RWPE1 (cell line): ENCODE data around the gene BBS12.

ENCODE experiments used
- CTCF ChIA-PET: fragments of 350-600 bp; sonication (Branson Sonifier 250); formaldehyde crosslinking; extraction: SDS; loops from one replicate; lab custom pipeline; 2021; lab: Yijun Ruan, JAX
- POLR2A ChIA-PET: fragments of 400-600 bp; formaldehyde crosslinking; extraction: SDS; loops from one replicate; lab custom pipeline; 2020; ENCODE audit warnings: antibody characterized with exemption; ENCODE audit not compliant: low non-redundant PET; lab: Yijun Ruan, JAX
- DNase-seq: peaks from one replicate; pipeline ENCODE4 v3.0.0; 2012; ENCODE audit warnings: low spot score
- H3K27ac ChIP-seq: fragments of 450-650 bp; 2 replicates; pipeline ENCODE4 v1.5.1; 2017
- TF ChIP-seq, protein P1 (sequence below): fragments of 450-650 bp; conservative IDR thresholded peaks from 2 replicates; pipeline ENCODE4 v1.5.1; 2017; ENCODE audit warnings: low read depth, mild to moderate bottlenecking

The BBS12 gene

DNA sequence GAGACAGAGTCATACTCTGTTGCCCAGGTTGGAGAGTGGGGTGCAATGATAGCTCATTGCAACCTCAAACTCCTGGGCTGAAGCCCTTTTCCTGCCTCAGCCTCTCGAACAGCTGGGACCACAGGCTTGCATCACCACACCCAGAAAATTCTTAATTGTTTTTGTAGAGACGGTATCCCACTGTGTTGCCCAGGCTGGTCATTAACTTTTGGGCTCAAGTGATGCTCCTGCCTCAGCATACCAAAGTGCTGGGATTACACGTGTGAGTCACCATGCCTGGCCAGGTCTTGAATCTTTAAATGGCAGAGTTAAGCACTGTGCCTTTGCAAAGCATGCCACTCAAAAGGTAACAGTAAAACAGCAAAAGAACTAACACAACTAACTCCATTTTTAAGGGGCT lies 28.6 kb upstream of the BBS12 start:
- H3K27ac ChIP-seq, result no peak overlapping the region
- ChIA-PET POLR2A (no interaction called here), CTCF (no interaction called here)
- TF ChIP-seq, protein P1, sequence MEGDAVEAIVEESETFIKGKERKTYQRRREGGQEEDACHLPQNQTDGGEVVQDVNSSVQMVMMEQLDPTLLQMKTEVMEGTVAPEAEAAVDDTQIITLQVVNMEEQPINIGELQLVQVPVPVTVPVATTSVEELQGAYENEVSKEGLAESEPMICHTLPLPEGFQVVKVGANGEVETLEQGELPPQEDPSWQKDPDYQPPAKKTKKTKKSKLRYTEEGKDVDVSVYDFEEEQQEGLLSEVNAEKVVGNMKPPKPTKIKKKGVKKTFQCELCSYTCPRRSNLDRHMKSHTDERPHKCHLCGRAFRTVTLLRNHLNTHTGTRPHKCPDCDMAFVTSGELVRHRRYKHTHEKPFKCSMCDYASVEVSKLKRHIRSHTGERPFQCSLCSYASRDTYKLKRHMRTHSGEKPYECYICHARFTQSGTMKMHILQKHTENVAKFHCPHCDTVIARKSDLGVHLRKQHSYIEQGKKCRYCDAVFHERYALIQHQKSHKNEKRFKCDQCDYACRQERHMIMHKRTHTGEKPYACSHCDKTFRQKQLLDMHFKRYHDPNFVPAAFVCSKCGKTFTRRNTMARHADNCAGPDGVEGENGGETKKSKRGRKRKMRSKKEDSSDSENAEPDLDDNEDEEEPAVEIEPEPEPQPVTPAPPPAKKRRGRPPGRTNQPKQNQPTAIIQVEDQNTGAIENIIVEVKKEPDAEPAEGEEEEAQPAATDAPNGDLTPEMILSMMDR, result no peak
- no peak for DNase-seq

DNA sequence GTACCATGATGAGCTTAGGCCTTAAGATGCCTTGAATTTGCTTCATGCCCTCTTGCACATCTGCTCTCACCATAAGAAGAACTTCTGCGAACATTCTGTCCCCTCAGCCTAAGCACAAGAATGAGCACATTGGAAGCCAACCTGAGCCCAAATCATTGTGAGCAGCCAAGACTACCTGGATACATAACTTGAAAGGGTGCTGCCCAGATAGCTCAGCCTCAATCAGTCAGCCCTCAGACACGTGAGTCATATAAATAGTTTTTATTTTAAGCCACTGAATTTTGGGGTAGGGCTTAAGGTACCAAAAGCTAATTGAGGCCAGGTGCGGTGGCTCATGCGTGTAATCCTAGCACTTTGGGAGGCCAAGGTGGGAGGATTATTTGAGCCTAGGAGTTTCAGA lies 27.5 kb upstream of the BBS12 start:
- TF ChIP-seq, protein P1, result no peak
- no peak overlapping the region for H3K27ac ChIP-seq
- ChIA-PET POLR2A (no interaction called here), CTCF (interaction anchor here (1.1 kb wide), 1 partner anchor 102 kb away, joined by 3 read pairs; no protein-coding TSS in a partner anchor)
- DNase-seq, result no peak

DNA sequence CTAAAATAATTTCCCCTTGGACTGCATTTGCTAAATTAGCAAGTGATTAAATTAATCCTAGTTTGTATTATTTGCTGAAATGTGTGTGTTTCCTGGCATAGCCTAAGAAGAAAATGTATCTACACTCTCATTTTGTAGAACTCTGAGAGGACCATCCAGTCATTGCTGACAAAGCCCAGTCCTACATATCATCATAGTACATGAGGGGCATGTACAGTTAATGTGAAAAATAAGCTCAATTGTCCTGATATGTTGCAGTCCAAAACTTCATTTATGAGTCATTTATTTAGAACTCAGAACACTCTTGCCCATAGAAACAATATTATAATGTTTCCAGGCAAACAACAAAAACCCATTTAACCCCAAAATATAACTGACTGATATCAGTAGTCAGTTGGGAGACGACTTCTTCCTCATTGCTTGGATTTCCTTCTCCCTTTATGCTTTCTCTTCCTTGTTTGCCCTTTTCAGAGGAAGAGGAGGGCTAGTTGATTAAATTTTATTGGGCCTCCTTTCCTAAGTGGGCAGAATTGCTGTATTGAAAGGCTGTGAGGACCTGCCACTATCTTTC lies 26.9 kb upstream of the BBS12 start:
- DNase-seq, result no peak
- POLR2A ChIA-PET, result no interaction called here
- TF ChIP-seq, protein P1, result no peak
- no peak overlapping the region for H3K27ac ChIP-seq
- CTCF ChIA-PET, result interaction anchor here (1.1 kb wide), 1 partner anchor 103 kb away, joined by 3 read pairs; no protein-coding TSS in a partner anchor

- TF ChIP-seq, protein P1, result no peak
- no peak overlapping the region for H3K27ac ChIP-seq
- CTCF ChIA-PET, result no interaction called here
- POLR2A ChIA-PET, result no interaction called here
- no peak for DNase-seq
Measured at GRCh38 chr4:122706511-122706910, 26.0 kb upstream of the BBS12 start.

DNA sequence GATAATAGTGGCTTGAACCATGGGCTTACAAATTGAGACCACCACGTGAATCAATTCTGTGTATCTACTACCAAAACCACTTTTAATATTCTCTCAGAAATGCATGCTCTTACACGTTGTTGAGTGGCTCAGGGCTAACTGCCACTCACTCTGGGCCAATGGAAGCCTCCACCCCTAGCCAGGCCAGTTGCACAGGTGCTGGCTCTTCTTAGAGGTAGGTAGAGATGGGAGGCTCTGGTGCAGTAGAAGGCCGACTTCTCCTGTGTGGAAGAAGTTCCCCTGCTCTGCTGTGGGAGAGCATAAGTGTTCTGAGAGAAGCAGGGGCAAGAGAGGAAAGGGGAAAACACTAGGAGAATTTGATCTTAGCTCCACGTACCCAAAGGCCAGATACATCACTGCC lies 25.0 kb upstream of the BBS12 start:
- DNase-seq, result no peak
- CTCF ChIA-PET, result interaction anchor here (0.7 kb wide), 1 partner anchor 1332 kb away, joined by 3 read pairs; no protein-coding TSS in a partner anchor
- no peak overlapping the region for H3K27ac ChIP-seq
- POLR2A ChIA-PET, result no interaction called here
- TF ChIP-seq, protein P1, result no peak

- TF ChIP-seq, protein P1, result no peak
- H3K27ac ChIP-seq, result no peak overlapping the region
- ChIA-PET CTCF (interaction anchor here (0.6 to 0.7 kb wide), 2 partner anchors 9 to 324 kb away, joined by 3 to 6 read pairs; no protein-coding TSS in a partner anchor), POLR2A (no interaction called here)
- no peak for DNase-seq
Measured at GRCh38 chr4:122709236-122709635, 23.3 kb upstream of the BBS12 start.
